ENCODE results near the gene TBXAS1. TPM values are rescaled to one million over a fixed set of nuclear protein-coding genes. Genes with fewer than 3 reads are reported as not detected.

The TBXAS1 gene
- polyA plus RNA-seq, 2 donors = 5.9 to 10.7 TPM

DNA sequence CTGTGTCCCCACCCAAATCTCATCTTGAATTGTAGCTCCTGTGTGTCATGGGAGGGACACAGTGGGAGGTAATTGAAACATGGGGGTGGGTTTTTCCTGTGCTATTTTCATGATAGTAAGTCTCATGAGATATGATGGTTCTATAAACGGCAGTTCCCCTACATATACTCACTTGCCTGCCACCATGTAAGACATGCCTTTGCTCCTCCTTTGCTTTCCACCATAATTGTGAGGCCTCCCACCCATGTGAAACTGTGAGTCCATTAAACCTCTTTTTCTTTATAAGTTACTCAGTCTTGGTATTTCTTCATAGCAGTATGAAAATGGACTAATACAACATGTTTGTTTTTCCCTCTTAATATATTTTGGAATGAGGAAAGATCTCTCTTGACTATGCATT, 24.5 kb upstream of the TBXAS1 start:
- Histone ChIP-seq H3K4me1 (ENCODE audit: control insufficient read depth in 2 of 2, insufficient read depth in 2 of 2, low read length in 1 of 2) (peaks cover 0 to 2% of the 10 kb centered on the region in 2 donors), H3K4me3 (ENCODE audit: low read depth in 1 of 2, low read length in 2 of 2) (no peak overlapping the region), H3K9me3 (ENCODE audit: control insufficient read depth in 2 of 2, insufficient read depth in 1 of 2, low read depth in 1 of 2, low read length in 1 of 2) (no peaks in the 10 kb centered on the region), H3K36me3 (ENCODE audit: control insufficient read depth in 2 of 2, insufficient read depth in 2 of 2, low read length in 1 of 2) (no peaks in the 10 kb centered on the region), H3K27me3 (ENCODE audit: control insufficient read depth in 1 of 2, insufficient read depth in 2 of 2, low read length in 2 of 2) (no peaks in the 10 kb centered on the region), H3K27ac (ENCODE audit: low read depth in 2 of 2, low read length in 1 of 2) (no peak overlapping the region)
- WGBS, 2 donors = 82 to 94% methylated on average over 1 of the region's 1 CpG

DNA sequence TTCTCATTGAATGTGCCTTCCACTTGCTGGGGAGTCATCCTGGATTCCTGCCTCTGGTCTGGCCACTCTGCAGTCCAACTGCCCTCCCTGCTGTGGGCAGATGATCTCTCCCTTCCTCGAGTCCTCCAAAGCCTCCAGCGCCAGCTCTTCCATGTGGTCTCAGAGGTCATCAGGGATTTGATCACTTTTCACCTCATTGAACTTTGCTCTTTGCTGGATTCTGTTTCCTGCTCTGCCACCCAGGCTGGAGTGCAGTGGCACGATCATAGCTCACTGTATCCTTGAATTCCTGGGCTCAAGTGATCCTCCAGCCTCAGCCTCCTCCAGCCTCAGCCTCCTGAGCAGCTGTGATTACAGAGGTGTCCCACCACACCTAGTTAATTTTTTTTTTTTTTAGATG, 22.1 kb upstream of the TBXAS1 start:
- WGBS, 2 donors = 82 to 90% methylated on average over 3 of the region's 3 CpGs
- no peaks in the 10 kb centered on the region for H3K27me3 ChIP-seq (ENCODE audit: control insufficient read depth in 1 of 2, insufficient read depth in 2 of 2, low read length in 2 of 2)

DNA sequence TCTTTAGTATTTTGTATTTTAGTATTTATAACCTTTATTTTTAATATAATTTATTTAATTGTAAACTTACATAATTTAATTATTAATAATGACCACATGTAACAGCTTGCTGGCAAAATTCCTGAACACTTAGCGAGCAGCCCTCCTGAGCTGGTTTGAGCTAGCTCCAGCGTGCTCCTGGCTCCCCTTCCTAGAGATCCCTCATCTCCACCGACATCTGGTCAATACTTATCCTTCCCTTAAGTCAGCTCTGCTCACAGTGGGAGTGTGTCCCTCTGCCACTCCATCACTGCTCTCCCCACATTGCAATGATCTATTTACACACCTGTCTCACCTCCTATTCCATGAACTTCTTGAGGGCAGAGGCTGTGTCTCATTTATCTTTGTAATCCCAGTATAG, 20.6 kb upstream of the TBXAS1 start:
- H3K27me3 ChIP-seq (ENCODE audit: control insufficient read depth in 1 of 2, insufficient read depth in 2 of 2, low read length in 2 of 2) = no peaks in the 10 kb centered on the region
- 59 to 79% methylated on average over 3 of the region's 3 CpGs for WGBS, 2 donors
- H3K4me1 ChIP-seq (ENCODE audit: control insufficient read depth in 2 of 2, insufficient read depth in 2 of 2, low read length in 1 of 2) = peaks cover 0 to 2% of the 10 kb centered on the region in 2 donors
- no peaks in the 10 kb centered on the region for H3K9me3 ChIP-seq (ENCODE audit: control insufficient read depth in 2 of 2, insufficient read depth in 1 of 2, low read depth in 1 of 2, low read length in 1 of 2)
- H3K36me3 ChIP-seq (ENCODE audit: control insufficient read depth in 2 of 2, insufficient read depth in 2 of 2, low read length in 1 of 2) = no peaks in the 10 kb centered on the region
- no peak overlapping the region for H3K27ac ChIP-seq (ENCODE audit: low read depth in 2 of 2, low read length in 1 of 2)
- H3K4me3 ChIP-seq (ENCODE audit: low read depth in 1 of 2, low read length in 2 of 2) = no peak overlapping the region

More for the DNA sequence above, 22.1 kb upstream of the TBXAS1 start:
- peaks cover 0 to 2% of the 10 kb centered on the region in 2 donors for H3K4me1 ChIP-seq (ENCODE audit: control insufficient read depth in 2 of 2, insufficient read depth in 2 of 2, low read length in 1 of 2)
- H3K9me3 ChIP-seq (ENCODE audit: control insufficient read depth in 2 of 2, insufficient read depth in 1 of 2, low read depth in 1 of 2, low read length in 1 of 2) = no peaks in the 10 kb centered on the region
- no peak overlapping the region for H3K27ac ChIP-seq (ENCODE audit: low read depth in 2 of 2, low read length in 1 of 2)
- H3K36me3 ChIP-seq (ENCODE audit: control insufficient read depth in 2 of 2, insufficient read depth in 2 of 2, low read length in 1 of 2) = no peaks in the 10 kb centered on the region
- no peak overlapping the region for H3K4me3 ChIP-seq (ENCODE audit: low read depth in 1 of 2, low read length in 2 of 2)

- Histone ChIP-seq H3K9me3 (ENCODE audit: control insufficient read depth in 2 of 2, insufficient read depth in 1 of 2, low read depth in 1 of 2, low read length in 1 of 2) (no peaks in the 10 kb centered on the region), H3K4me3 (ENCODE audit: low read depth in 1 of 2, low read length in 2 of 2) (no peak overlapping the region)
Measured at GRCh38 chr7:139808846-139809442, 20.1 kb upstream of the TBXAS1 start.

DNA sequence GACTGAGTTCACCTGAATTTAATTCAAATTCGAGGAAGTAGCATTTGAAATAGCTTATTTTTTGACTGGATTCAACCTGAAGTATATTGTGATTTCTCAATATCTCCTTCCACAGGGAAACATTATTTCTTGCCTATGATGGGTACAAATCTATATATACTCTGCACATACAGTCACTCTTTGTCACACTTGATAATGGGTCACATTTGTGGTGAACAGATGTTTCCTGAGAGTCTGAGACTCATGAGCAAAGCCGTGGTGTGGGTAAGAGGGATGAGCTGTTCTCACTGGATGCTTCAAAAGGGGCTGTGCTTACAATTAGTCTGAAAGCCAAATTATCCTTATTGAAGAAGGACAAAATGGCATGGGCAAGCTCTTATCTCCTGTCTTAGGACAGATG, 18.0 kb upstream of the TBXAS1 start:
- 56 to 60% methylated on average over 2 of the region's 2 CpGs for WGBS, 2 donors
- H3K4me3 ChIP-seq (ENCODE audit: low read depth in 1 of 2, low read length in 2 of 2) = no peak overlapping the region
- no peaks in the 10 kb centered on the region for H3K27me3 ChIP-seq (ENCODE audit: control insufficient read depth in 1 of 2, insufficient read depth in 2 of 2, low read length in 2 of 2)
- no peaks in the 10 kb centered on the region for H3K9me3 ChIP-seq (ENCODE audit: control insufficient read depth in 2 of 2, insufficient read depth in 1 of 2, low read depth in 1 of 2, low read length in 1 of 2)
- no peaks in the 10 kb centered on the region for H3K36me3 ChIP-seq (ENCODE audit: control insufficient read depth in 2 of 2, insufficient read depth in 2 of 2, low read length in 1 of 2)
- H3K27ac ChIP-seq (ENCODE audit: low read depth in 2 of 2, low read length in 1 of 2) = no peak overlapping the region
- H3K4me1 ChIP-seq (ENCODE audit: control insufficient read depth in 2 of 2, insufficient read depth in 2 of 2, low read length in 1 of 2) = peaks cover 0 to 2% of the 10 kb centered on the region in 2 donors

More at GRCh38 chr7:139808846-139809442, 20.1 kb upstream of the TBXAS1 start:
- H3K27ac ChIP-seq (ENCODE audit: low read depth in 2 of 2, low read length in 1 of 2) = no peak overlapping the region
- no peaks in the 10 kb centered on the region for H3K36me3 ChIP-seq (ENCODE audit: control insufficient read depth in 2 of 2, insufficient read depth in 2 of 2, low read length in 1 of 2)
- H3K4me1 ChIP-seq (ENCODE audit: control insufficient read depth in 2 of 2, insufficient read depth in 2 of 2, low read length in 1 of 2) = peaks cover 0 to 2% of the 10 kb centered on the region in 2 donors
- no peaks in the 10 kb centered on the region for H3K27me3 ChIP-seq (ENCODE audit: control insufficient read depth in 1 of 2, insufficient read depth in 2 of 2, low read length in 2 of 2)

GRCh38 chr7:139813151-139813550, 15.9 kb upstream of the TBXAS1 start:
- 88% methylated on average over 6 of the region's 6 CpGs for WGBS, 2 donors
- no peaks in the 10 kb centered on the region for H3K36me3 ChIP-seq (ENCODE audit: control insufficient read depth in 2 of 2, insufficient read depth in 2 of 2, low read length in 1 of 2)
- no peaks in the 10 kb centered on the region for H3K27me3 ChIP-seq (ENCODE audit: control insufficient read depth in 1 of 2, insufficient read depth in 2 of 2, low read length in 2 of 2)
- H3K4me3 ChIP-seq (ENCODE audit: low read depth in 1 of 2, low read length in 2 of 2) = no peak overlapping the region
- H3K4me1 ChIP-seq (ENCODE audit: control insufficient read depth in 2 of 2, insufficient read depth in 2 of 2, low read length in 1 of 2) = peaks cover 0 to 2% of the 10 kb centered on the region in 2 donors
- no peaks in the 10 kb centered on the region for H3K9me3 ChIP-seq (ENCODE audit: control insufficient read depth in 2 of 2, insufficient read depth in 1 of 2, low read depth in 1 of 2, low read length in 1 of 2)
- H3K27ac ChIP-seq (ENCODE audit: low read depth in 2 of 2, low read length in 1 of 2) = no peak overlapping the region

- no peak overlapping the region for H3K4me3 ChIP-seq (ENCODE audit: low read depth in 1 of 2, low read length in 2 of 2)
- no peak overlapping the region for H3K27ac ChIP-seq (ENCODE audit: low read depth in 2 of 2, low read length in 1 of 2)
- 79 to 88% methylated on average over 2 of the region's 2 CpGs for WGBS, 2 donors
- no peaks in the 10 kb centered on the region for H3K9me3 ChIP-seq (ENCODE audit: control insufficient read depth in 2 of 2, insufficient read depth in 1 of 2, low read depth in 1 of 2, low read length in 1 of 2)
- H3K36me3 ChIP-seq (ENCODE audit: control insufficient read depth in 2 of 2, insufficient read depth in 2 of 2, low read length in 1 of 2) = no peaks in the 10 kb centered on the region
- H3K27me3 ChIP-seq (ENCODE audit: control insufficient read depth in 1 of 2, insufficient read depth in 2 of 2, low read length in 2 of 2) = no peaks in the 10 kb centered on the region
- H3K4me1 ChIP-seq (ENCODE audit: control insufficient read depth in 2 of 2, insufficient read depth in 2 of 2, low read length in 1 of 2) = peaks cover 0 to 1% of the 10 kb centered on the region in 2 donors
Measured at GRCh38 chr7:139813689-139814088, 15.4 kb upstream of the TBXAS1 start.

DNA sequence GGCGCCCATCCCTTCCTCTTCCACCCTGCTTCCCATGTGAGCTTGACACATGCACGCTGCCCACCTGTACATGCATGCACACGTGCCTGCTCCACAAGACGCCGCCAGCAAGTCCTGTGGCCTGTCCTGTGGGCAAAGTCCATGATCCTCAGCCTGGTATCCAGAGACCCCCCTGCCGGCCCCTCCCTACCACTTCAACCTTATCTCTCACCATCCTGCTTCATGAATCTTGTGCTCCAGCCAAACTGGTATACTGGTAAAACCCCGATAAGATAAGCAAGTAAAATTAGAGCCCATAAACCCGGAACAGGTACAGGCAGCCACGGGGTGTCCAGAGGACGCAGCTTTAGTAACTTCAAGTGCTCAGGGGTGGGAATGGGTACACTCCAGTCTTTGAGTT, 11.8 kb upstream of the TBXAS1 start:
- Histone ChIP-seq H3K9me3 (ENCODE audit: control insufficient read depth in 2 of 2, insufficient read depth in 1 of 2, low read depth in 1 of 2, low read length in 1 of 2) (no peaks in the 10 kb centered on the region), H3K4me3 (ENCODE audit: low read depth in 1 of 2, low read length in 2 of 2) (no peak overlapping the region), H3K27me3 (ENCODE audit: control insufficient read depth in 1 of 2, insufficient read depth in 2 of 2, low read length in 2 of 2) (no peaks in the 10 kb centered on the region), H3K4me1 (ENCODE audit: control insufficient read depth in 2 of 2, insufficient read depth in 2 of 2, low read length in 1 of 2) (peaks cover 0 to 8% of the 10 kb centered on the region in 2 donors), H3K27ac (ENCODE audit: low read depth in 2 of 2, low read length in 1 of 2) (no peak overlapping the region), H3K36me3 (ENCODE audit: control insufficient read depth in 2 of 2, insufficient read depth in 2 of 2, low read length in 1 of 2) (no peaks in the 10 kb centered on the region)
- 87 to 92% methylated on average over 10 of the region's 10 CpGs for WGBS, 2 donors

GRCh38 chr7:139820089-139820488, 9.0 kb upstream of the TBXAS1 start:
- H3K27ac ChIP-seq (ENCODE audit: low read depth in 2 of 2, low read length in 1 of 2) = no peak overlapping the region
- 51 to 54% methylated on average over 4 of the region's 4 CpGs for WGBS, 2 donors

DNA sequence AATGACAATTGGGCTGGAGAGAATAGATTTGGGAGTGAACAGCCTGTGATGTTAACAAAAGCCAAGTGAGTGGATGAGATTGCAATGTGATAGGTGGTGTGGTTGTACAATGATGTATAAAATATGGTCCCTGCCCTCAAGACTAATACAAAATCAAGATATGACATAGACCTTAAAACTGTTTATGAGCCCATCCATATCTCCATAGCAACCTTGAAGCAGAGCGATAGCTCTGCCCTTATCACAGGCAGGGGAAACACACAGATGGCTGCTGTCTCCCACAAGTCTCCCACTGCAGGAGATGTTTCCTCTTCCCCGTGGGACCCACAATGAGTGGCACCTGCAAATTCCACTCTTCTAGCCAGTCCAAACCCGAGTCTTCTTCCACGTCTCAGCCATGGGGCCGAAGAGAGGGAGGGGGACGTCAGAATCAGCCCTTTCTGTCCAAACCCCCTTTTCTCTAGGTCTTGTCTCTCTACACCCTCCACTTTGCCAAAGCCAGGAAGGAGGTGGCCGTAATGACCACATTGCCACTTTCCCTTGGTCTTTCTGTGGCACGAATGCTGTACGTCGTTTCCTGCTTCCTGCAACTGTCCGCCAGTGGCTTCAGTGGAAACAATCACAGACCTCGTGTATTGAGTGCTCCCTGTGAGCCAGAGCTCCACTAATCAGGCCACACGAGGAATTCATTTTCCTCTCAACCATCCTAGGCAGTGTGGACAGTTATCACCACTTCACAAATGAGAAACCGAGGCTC, 7.5 kb upstream of the TBXAS1 start:
- Histone ChIP-seq H3K4me3 (ENCODE audit: low read depth in 1 of 2, low read length in 2 of 2) (no peak overlapping the region), H3K9me3 (ENCODE audit: control insufficient read depth in 2 of 2, insufficient read depth in 1 of 2, low read depth in 1 of 2, low read length in 1 of 2) (peaks cover 0 to 3% of the 10 kb centered on the region in 2 donors), H3K27me3 (ENCODE audit: control insufficient read depth in 1 of 2, insufficient read depth in 2 of 2, low read length in 2 of 2) (no peaks in the 10 kb centered on the region), H3K36me3 (ENCODE audit: control insufficient read depth in 2 of 2, insufficient read depth in 2 of 2, low read length in 1 of 2) (no peaks in the 10 kb centered on the region), H3K4me1 (ENCODE audit: control insufficient read depth in 2 of 2, insufficient read depth in 2 of 2, low read length in 1 of 2) (peaks cover 0 to 8% of the 10 kb centered on the region in 2 donors), H3K27ac (ENCODE audit: low read depth in 2 of 2, low read length in 1 of 2) (no peak overlapping the region)
- WGBS, 2 donors = 81 to 82% methylated on average over 14 of the region's 14 CpGs

More at GRCh38 chr7:139820089-139820488, 9.0 kb upstream of the TBXAS1 start:
- Histone ChIP-seq H3K36me3 (ENCODE audit: control insufficient read depth in 2 of 2, insufficient read depth in 2 of 2, low read length in 1 of 2) (no peaks in the 10 kb centered on the region), H3K27me3 (ENCODE audit: control insufficient read depth in 1 of 2, insufficient read depth in 2 of 2, low read length in 2 of 2) (no peaks in the 10 kb centered on the region), H3K4me1 (ENCODE audit: control insufficient read depth in 2 of 2, insufficient read depth in 2 of 2, low read length in 1 of 2) (peaks cover 0 to 8% of the 10 kb centered on the region in 2 donors), H3K4me3 (ENCODE audit: low read depth in 1 of 2, low read length in 2 of 2) (no peak overlapping the region), H3K9me3 (ENCODE audit: control insufficient read depth in 2 of 2, insufficient read depth in 1 of 2, low read depth in 1 of 2, low read length in 1 of 2) (peaks cover 0 to 3% of the 10 kb centered on the region in 2 donors)
